ENCODE results near the gene ZSWIM4.

GRCh38 chr19:13841962-13842290, 46.7 kb downstream of the ZSWIM4 start:
- TF ChIP-seq POLR2AphosphoS5 (IDR thresholded peaks at IDR 0.05; ENCODE audit: low read depth, low read length) (no peak), REST (IDR thresholded peaks at IDR 0.05; ENCODE audit: insufficient read depth in 1 of 2, low read depth in 2 of 2, low read length in 2 of 2) (no peak), TAF1 (IDR thresholded peaks at IDR 0.05; ENCODE audit: borderline replicate concordance, insufficient read depth, low read length) (no peak), SIN3A (IDR thresholded peaks at IDR 0.05; ENCODE audit: borderline replicate concordance, insufficient read depth, low read length) (no peak), FOXP2 (optimal IDR thresholded peaks at IDR 0.05; ENCODE audit: borderline replicate concordance, extremely low read depth, extremely low read length, insufficient read depth) (no peak)
